ENCODE measurements around the gene ROR1.

DNA sequence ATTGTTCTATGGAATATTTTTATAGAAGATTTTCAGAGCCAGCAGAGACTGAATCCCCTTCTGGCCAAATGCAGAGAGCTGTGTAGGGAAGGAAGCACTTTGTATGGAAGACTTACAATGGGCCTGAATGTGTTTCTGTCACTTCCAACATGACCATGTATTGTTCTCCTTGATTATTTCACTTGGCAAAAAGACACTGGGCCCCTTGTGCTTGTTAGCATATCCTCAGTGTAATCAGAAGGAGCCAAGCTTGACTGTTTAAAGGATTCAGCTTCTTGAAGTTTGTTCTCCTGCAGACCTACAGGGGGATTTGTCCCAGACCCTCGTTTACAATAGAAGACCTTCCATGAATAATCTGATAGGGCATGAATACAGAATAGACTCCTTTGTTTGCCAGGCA is 381.5 kb downstream of the ROR1 start:
- TF ChIP-seq, protein P1, sequence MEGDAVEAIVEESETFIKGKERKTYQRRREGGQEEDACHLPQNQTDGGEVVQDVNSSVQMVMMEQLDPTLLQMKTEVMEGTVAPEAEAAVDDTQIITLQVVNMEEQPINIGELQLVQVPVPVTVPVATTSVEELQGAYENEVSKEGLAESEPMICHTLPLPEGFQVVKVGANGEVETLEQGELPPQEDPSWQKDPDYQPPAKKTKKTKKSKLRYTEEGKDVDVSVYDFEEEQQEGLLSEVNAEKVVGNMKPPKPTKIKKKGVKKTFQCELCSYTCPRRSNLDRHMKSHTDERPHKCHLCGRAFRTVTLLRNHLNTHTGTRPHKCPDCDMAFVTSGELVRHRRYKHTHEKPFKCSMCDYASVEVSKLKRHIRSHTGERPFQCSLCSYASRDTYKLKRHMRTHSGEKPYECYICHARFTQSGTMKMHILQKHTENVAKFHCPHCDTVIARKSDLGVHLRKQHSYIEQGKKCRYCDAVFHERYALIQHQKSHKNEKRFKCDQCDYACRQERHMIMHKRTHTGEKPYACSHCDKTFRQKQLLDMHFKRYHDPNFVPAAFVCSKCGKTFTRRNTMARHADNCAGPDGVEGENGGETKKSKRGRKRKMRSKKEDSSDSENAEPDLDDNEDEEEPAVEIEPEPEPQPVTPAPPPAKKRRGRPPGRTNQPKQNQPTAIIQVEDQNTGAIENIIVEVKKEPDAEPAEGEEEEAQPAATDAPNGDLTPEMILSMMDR (IDR thresholded peaks at IDR 0.05), result no peak
- no peak for TF ChIP-seq POLR2A (IDR thresholded peaks at IDR 0.05)

All from thyroid gland (tissue), 4 donors.